HG03571 (cell line): Measurements from ENCODE around the gene TOMM40L.
"Not testable (repeated sequence)": the region's sequence is repeated elsewhere in the genome, so short reads cannot be mapped to it uniquely, and the experiment has no call there.

ENCODE experiments used
- ATAC-seq: cut with Tn5 transposase; IDR thresholded peaks from one replicate; pipeline ENCODE4 v1.9.1; 2021; ENCODE audit not compliant: unreplicated experiment

Gene TOMM40L

GRCh38 chr1:161219078-161219892, 6.6 kb upstream of the TOMM40L start:
- ATAC-seq, result no peak

DNA sequence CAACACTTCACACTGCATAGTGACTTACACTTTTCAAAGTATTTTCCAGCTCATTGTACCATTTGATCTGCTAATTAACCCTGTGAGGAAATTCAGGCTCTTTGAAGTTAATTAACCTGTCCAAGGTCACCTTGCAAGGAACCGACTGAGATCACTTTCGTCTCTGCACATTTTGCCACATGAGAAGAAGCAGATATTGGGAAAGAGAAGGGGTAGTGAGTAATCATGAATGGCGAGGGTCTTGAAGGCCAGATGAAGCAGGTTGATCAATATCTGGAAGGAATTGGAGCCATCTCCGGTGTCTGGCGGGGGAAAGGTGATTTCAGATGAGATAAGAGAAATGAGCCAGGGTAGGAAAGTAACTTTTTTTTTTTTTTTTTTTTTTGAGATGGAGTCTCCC, 5.9 kb upstream of the TOMM40L start:
- ATAC-seq, result no peak

- ATAC-seq, result no peak
Observed at GRCh38 chr1:161222175-161223019, 3.5 kb upstream of the TOMM40L start.

- no peak for ATAC-seq
Observed at GRCh38 chr1:161223805-161224694, 1.8 kb upstream of the TOMM40L start.

DNA sequence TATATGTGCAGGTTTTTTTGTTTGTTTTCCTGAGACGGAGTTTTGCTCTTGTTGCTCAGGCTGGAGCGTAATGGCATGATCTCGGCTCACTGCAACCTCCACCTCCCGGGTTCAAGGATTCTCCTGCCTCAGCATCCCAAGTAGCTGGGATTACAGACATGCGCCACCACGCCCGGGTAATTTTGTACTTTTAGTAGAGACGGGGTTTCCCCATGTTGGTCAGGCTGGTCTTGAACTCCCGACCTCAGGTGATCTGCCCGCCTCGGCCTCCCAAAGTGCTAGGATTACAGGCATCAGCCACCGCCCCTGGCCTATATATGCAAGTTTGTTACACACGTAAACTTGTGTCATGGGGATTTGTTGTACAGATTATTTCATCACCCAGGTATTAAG, 1.2 kb upstream of the TOMM40L start:
- not testable (repeated sequence) for ATAC-seq

- no peak for ATAC-seq
Observed at GRCh38 chr1:161225178-161225533, 704 bp upstream of the TOMM40L start.

GRCh38 chr1:161226320-161226711, 456 bp downstream of the TOMM40L start:
- no peak for ATAC-seq

- no peak for ATAC-seq
Observed at GRCh38 chr1:161226759-161227158, 899 bp downstream of the TOMM40L start.

DNA sequence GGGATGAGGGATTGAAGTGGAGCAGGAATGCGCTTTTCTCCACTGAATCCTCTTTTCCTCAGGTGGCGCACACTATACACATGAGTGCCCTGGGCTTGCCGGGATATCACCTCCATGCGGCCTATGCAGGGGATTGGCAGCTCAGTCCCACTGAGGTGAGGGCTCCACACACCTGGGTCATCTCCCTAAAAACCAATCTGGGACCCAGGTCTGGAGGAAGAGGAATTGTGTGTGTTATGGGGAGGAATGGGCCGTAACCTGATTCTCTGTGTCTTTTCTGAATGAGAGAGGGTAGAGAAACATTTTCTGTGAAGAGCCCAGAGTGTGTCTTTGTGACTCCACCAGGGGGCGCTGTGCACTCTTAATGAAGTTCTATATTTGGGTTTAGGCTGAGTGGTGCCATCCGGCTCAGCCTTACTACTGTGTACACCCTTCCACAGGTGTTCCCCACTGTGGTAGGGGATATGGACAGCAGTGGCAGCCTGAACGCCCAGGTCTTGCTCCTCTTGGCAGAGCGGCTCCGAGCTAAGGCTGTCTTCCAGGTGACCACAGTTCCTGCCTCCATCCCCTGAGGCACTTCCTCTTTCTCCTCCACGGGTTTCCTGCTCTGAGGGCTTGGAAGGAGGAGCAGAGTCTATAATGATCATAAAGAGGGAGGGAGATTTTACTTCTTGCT, 1.5 kb downstream of the TOMM40L start:
- ATAC-seq, result peak; percentile 33

GRCh38 chr1:161228032-161228431, 2.2 kb downstream of the TOMM40L start:
- no peak for ATAC-seq

- no peak for ATAC-seq
Observed at GRCh38 chr1:161229896-161230295, 4.0 kb downstream of the TOMM40L start.

GRCh38 chr1:161230762-161231161, 4.9 kb downstream of the TOMM40L start:
- ATAC-seq, result no peak

DNA sequence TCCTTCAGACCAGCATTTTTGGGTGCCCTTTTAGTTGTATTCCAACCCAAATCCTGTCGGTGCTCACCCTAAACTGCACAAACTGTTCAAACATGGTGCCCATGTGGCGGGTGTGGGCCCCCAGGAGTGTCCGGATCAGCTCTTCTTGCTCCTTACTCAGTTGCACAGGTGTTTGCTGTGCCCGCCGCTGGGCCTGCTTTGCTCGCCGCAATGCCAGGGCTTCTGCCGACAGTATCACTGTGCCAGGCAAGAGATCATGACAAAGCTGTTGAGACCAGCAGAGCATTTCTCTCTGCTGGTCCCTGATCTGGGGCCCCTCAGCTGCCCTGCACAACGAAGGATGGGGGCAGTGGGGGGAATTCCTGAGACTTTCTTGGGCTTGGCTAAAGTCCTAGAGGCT, 7.2 kb downstream of the TOMM40L start:
- ATAC-seq, result no peak

DNA sequence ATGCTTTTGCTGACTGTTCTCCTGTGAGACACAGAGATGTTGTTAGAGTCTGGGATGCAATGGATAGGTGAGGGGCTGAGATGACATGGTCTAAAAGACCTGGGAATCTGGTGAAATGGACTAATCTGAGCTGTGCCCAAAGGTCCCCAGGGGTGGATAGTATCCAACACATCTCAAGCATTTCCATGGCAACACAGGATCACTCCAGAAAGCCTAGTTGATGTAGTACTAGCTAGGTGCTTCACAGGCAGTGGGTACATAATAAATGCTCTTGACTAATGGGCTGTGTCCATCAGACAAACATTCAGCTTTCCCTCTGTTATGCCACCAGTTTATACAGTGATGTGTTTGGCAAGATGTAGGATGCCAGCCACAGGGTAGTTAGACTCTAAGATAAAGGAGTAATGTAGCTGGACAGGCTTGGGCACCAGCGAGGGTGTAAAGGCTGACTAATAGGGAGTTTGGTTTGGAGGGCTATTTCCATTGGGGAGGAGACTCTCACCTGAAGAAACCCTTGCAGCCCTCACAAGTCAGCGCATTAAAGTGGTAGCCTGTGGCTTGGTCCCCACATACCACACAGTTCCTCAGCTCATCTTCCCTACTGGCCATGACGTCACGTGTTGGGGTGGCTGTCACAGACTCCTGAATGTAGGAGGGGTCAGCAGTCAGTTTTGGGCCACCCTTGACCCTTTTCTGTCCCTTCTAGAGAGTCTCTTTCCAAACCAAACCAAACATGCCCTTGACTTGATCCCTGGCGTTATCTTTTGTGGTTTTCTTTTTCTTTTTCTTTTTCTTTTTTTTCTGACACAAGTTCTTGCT, 10.3 kb downstream of the TOMM40L start:
- ATAC-seq, result no peak

DNA sequence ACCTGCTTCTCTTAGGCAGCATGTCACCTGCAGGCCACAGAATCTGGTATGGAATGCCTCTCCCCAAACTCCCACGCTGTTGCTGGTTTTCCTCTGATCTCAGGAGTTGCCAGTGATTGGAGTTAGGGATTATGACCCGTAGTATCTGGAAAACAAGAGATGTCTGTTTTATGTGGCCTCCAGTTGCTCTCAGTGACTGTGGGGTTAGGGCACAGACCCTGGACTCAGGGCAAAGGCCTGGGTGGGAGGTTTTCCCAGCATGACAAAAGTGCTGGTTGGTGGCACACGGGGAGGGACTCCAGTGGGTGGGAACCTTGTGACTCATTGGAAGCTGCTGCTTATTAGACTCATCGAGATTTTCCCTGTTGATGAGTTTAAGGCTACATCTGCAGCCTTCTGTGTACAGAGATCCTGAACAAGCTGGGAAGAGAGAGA, 12.2 kb downstream of the TOMM40L start, which contains the start of gene NR1I3:
TSS of gene NR1I3 (minus strand) at position 165 of the 435 bp plus-strand sequence. CDS start 1,638 bp downstream, outside the sequence.
- ATAC-seq, result no peak

- no peak for ATAC-seq
Observed at GRCh38 chr1:161241682-161242081, 15.8 kb downstream of the TOMM40L start.

- ATAC-seq, result no peak
Observed at GRCh38 chr1:161242313-161242712, 16.5 kb downstream of the TOMM40L start.

DNA sequence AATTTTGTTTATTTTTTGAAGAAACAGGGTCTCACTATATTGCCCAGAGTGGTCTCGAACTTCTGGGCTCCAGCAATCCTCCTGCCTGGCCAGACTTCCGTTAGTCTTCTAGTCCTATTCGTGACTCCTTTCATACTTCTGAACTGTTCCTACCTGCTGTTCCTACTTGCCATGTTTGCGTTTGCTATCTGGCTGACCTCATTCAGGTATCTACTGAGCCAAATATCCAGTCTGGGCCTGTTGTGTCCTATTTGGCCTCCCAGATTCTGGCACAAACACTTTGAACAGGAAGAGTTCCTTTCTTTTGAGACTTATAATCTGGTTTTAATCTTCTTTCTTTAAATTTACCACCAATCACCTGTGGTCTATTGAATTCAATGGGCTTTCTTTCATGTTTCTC, 19.0 kb downstream of the TOMM40L start:
- no peak for ATAC-seq

DNA sequence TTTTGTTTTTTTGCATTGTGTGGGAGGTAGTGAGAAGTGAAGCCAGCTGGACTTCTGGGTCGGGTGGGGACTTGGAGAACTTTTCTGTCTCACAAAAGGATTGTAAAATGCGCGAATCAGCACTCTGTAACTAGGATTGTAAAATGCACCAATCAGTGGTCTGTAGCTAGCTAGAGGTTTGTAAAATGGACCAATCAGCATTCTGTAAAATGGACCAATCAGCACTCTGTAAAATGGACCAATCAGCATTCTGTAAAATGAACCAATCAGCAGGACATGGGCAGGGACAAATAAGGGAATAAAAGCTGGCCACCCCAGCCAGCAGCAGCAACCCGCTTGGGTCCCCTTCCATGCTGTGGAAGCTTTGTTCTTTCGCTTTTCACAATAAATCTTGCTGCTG, 24.2 kb downstream of the TOMM40L start:
- ATAC-seq, result not testable (repeated sequence)

DNA sequence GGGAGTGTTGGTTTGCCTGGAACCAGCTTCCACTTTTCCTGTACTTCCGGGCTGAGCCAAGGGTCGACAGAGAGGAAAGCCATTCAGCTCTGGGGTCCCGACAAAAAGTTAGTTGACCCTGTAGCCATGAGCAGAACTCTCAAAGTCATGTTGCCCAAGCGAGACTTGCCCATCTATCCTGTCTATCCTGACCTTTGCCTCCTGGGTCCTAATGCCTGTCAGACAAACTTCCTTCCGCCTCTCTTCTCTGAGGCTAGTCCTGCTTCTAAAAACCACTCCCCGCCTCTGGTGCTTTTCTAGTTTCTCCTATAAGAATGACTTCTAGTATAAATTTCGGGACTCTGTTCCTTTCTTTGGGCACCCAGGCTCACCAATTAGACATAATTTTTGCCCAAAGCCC, 25.0 kb downstream of the TOMM40L start:
- ATAC-seq, result no peak
